Measurements from ENCODE around the gene TGIF2. TPM values are rescaled to one million over a fixed set of nuclear protein-coding genes. Genes with fewer than 3 reads are reported as not detected.

The TGIF2 gene
- polyA plus RNA-seq, 1 donor (not counting 4 experiments of a cell fraction or from before 2014, with no cell fraction given), result 6.7 TPM

- FAIRE-seq (no peak), DNase-seq (ENCODE audit: low read depth, low spot score) (no peak)
- Histone ChIP-seq H4K20me1 (ENCODE audit: control insufficient read depth, extremely low read depth, insufficient read depth, low read length) (no peaks in the 10 kb centered on the region), H3K9ac (ENCODE audit: control insufficient read depth, extremely low read depth, insufficient read depth, low read length) (no peak overlapping the region), H3K4me1 (ENCODE audit: control insufficient read depth, extremely low read depth, insufficient read depth, low read length) (no peaks in the 10 kb centered on the region), H3K36me3 (ENCODE audit: control insufficient read depth in 2 of 2, extremely low read depth in 1 of 2, insufficient read depth in 2 of 2, low read length in 2 of 2) (no peaks in the 10 kb centered on the region), H2AFZ (ENCODE audit: control insufficient read depth, low read length) (no peak overlapping the region), H3K27me3 (ENCODE audit: control insufficient read depth, extremely low read depth, insufficient read depth, low read length) (no peaks in the 10 kb centered on the region), H3K79me2 (ENCODE audit: control insufficient read depth, insufficient read depth, low read length) (no peaks in the 10 kb centered on the region), H3K4me2 (ENCODE audit: control insufficient read depth, extremely low read depth, insufficient read depth, low read depth, low read length) (no peak overlapping the region), H3K4me3 (ENCODE audit: control insufficient read depth in 2 of 3, extremely low read depth in 1 of 3, insufficient read depth in 2 of 3, low read depth in 1 of 3, low read length in 3 of 3) (no peak overlapping the region), H3K27ac (ENCODE audit: control insufficient read depth, insufficient read depth, low read length) (no peak overlapping the region), H3K9me3 (ENCODE audit: control insufficient read depth, low read depth, low read length) (no peaks in the 10 kb centered on the region), H3K9me1 (ENCODE audit: control insufficient read depth, extremely low read depth, insufficient read depth, low read length) (no peaks in the 10 kb centered on the region)
- TF ChIP-seq CTCF (optimal IDR thresholded peaks at IDR 0.05 in 1 of 3, IDR thresholded peaks at IDR 0.05 in 1 of 3, conservative IDR thresholded peaks at IDR 0.05 in 1 of 3; ENCODE audit: extremely low read depth in 1 of 3, insufficient read depth in 2 of 3, low read length in 3 of 3) (no peak), EZH2 (IDR thresholded peaks at IDR 0.05; ENCODE audit: low read length) (no peak)
- dilution Hi-C loops (cut with MboI; ENCODE audit: extremely low pct_ligation_motif_present, low sequenced_read_pairs), result no loop called here
These were observed 30.7 kb upstream of the TGIF2 start for GRCh38 chr20:36542516-36543183.

GRCh38 chr20:36543184-36544133 is 29.9 kb upstream of the TGIF2 start:
- no peaks in the 10 kb centered on the region for H3K9me1 ChIP-seq (ENCODE audit: control insufficient read depth, extremely low read depth, insufficient read depth, low read length)
- H2AFZ ChIP-seq (ENCODE audit: control insufficient read depth, low read length), result no peak overlapping the region
- no peaks in the 10 kb centered on the region for H3K27me3 ChIP-seq (ENCODE audit: control insufficient read depth, extremely low read depth, insufficient read depth, low read length)
- no peak overlapping the region for H3K4me3 ChIP-seq (ENCODE audit: control insufficient read depth in 2 of 3, extremely low read depth in 1 of 3, insufficient read depth in 2 of 3, low read depth in 1 of 3, low read length in 3 of 3)
- H3K9me3 ChIP-seq (ENCODE audit: control insufficient read depth, low read depth, low read length), result no peaks in the 10 kb centered on the region
- dilution Hi-C loops (cut with MboI; ENCODE audit: extremely low pct_ligation_motif_present, low sequenced_read_pairs), result no loop called here
- FAIRE-seq (no peak), DNase-seq (ENCODE audit: low read depth, low spot score) (no peak)
- no peak overlapping the region for H3K27ac ChIP-seq (ENCODE audit: control insufficient read depth, insufficient read depth, low read length)
- H3K4me1 ChIP-seq (ENCODE audit: control insufficient read depth, extremely low read depth, insufficient read depth, low read length), result no peaks in the 10 kb centered on the region
- no peak overlapping the region for H3K4me2 ChIP-seq (ENCODE audit: control insufficient read depth, extremely low read depth, insufficient read depth, low read depth, low read length)
- no peaks in the 10 kb centered on the region for H3K79me2 ChIP-seq (ENCODE audit: control insufficient read depth, insufficient read depth, low read length)
- TF ChIP-seq EZH2 (IDR thresholded peaks at IDR 0.05; ENCODE audit: low read length), result no peak
- TF ChIP-seq CTCF (optimal IDR thresholded peaks at IDR 0.05 in 1 of 3, IDR thresholded peaks at IDR 0.05 in 1 of 3, conservative IDR thresholded peaks at IDR 0.05 in 1 of 3; ENCODE audit: extremely low read depth in 1 of 3, insufficient read depth in 2 of 3, low read length in 3 of 3), result no peak
- no peak overlapping the region for H3K9ac ChIP-seq (ENCODE audit: control insufficient read depth, extremely low read depth, insufficient read depth, low read length)
- H4K20me1 ChIP-seq (ENCODE audit: control insufficient read depth, extremely low read depth, insufficient read depth, low read length), result no peaks in the 10 kb centered on the region
- H3K36me3 ChIP-seq (ENCODE audit: control insufficient read depth in 2 of 2, extremely low read depth in 1 of 2, insufficient read depth in 2 of 2, low read length in 2 of 2), result no peaks in the 10 kb centered on the region

All from keratinocyte (primary cell).